T-cell (primary cell): ENCODE measurements around the gene RNF213. TPM values are rescaled to one million over a fixed set of nuclear protein-coding genes. Genes with fewer than 3 reads are reported as not detected.

Experiments used
- ATAC-seq, 4 experiments: fragments of 200-7000 bp in 3 of 4; fragments of 150-1000 bp in 1 of 4; cut with Tn5 transposase; replicated peaks in 1 of 4; 1 replicate in 3 of 4; 2 replicates in 1 of 4; pipeline ENCODE4 v1.10.0; 2021; ENCODE audit warnings: moderate library complexity in 3 of 4, mild to moderate bottlenecking in 2 of 4, moderate number of reproducible peaks in 1 of 4
- CTCF ChIA-PET, 2 donors: fragments of 300-600 bp; sonication (Branson Sonifier 250); formaldehyde crosslinking; loops; one replicate each; lab custom pipeline; 2022; ENCODE audit warnings: antibody characterized with exemption in 2 of 2; lab: Charles Lee
- POLR2A ChIA-PET, 2 donors: fragments of 300-600 bp; sonication (Branson Sonifier 250); formaldehyde crosslinking; loops; one replicate each; lab custom pipeline; 2022; ENCODE audit warnings: antibody characterized with exemption in 2 of 2; lab: Charles Lee
- DNase-seq, 35 experiments: peaks; one replicate each; pipeline versions ENCODE4 v3.0.0 to v3.0.0-alpha.2; 2013 to 2023
- H3K27ac ChIP-seq: one replicate; pipeline ENCODE4 v1.5.1; 2013; ENCODE audit warnings: low read length
- H3K27me3 ChIP-seq, 2 experiments: replicated peaks in 1 of 2; 1 replicate in 1 of 2; 2 replicates in 1 of 2; pipeline versions ENCODE4 v1.6.1 to v1.7.0; 2013; ENCODE audit warnings: low read length in 1 of 2, mixed read lengths in 1 of 2; ENCODE audit not compliant: control insufficient read depth in 2 of 2, insufficient read depth in 2 of 2; ENCODE audit errors: extremely low read depth in 1 of 2
- H3K36me3 ChIP-seq, 2 donors: 1 replicate in 1 of 2; 2 replicates in 1 of 2; pipeline versions ENCODE4 v1.6.1 to v1.7.0; 2013; ENCODE audit warnings: low read length in 1 of 2; ENCODE audit not compliant: control insufficient read depth in 2 of 2, insufficient read depth in 1 of 2; ENCODE audit errors: extremely low read depth in 1 of 2
- H3K4me1 ChIP-seq, 2 experiments: 1 replicate in 1 of 2; 2 replicates in 1 of 2; pipeline versions ENCODE4 v1.6.1 to v1.7.0; 2013; ENCODE audit warnings: low read length in 2 of 2, mixed read lengths in 1 of 2; ENCODE audit not compliant: insufficient read depth in 2 of 2, control insufficient read depth in 1 of 2; ENCODE audit errors: extremely low read depth in 1 of 2
- H3K4me3 ChIP-seq, 2 donors: 1 replicate in 1 of 2; 2 replicates in 1 of 2; pipeline versions ENCODE4 v1.5.1 to v1.7.0; 2013; ENCODE audit warnings: mild to moderate bottlenecking in 2 of 2, low read length in 1 of 2, moderate library complexity in 1 of 2; ENCODE audit not compliant: control insufficient read depth in 1 of 2; ENCODE audit errors: extremely low read depth in 1 of 2
- H3K9me3 ChIP-seq: 2 replicates; pipeline ENCODE4 v1.7.0; 2013
- H3K27ac Mint-ChIP-seq, 2 donors: one replicate each; pipeline ENCODE4 v1.8.0; 2020 to 2021; ENCODE audit warnings: mild to moderate bottlenecking in 2 of 2, mixed read lengths in 2 of 2
- H3K27me3 Mint-ChIP-seq, 2 donors: one replicate each; pipeline ENCODE4 v1.8.0; 2021 to 2022; ENCODE audit warnings: mixed read lengths in 2 of 2
- H3K36me3 Mint-ChIP-seq: one replicate; pipeline ENCODE4 v1.8.0; 2021; ENCODE audit warnings: mixed read lengths
- H3K4me1 Mint-ChIP-seq, 3 donors: one replicate each; pipeline ENCODE4 v1.8.0; 2020 to 2022; ENCODE audit warnings: mixed read lengths in 3 of 3, mild to moderate bottlenecking in 1 of 3
- H3K4me3 Mint-ChIP-seq, 3 donors: one replicate each; pipeline ENCODE4 v1.8.0; 2020 to 2022; ENCODE audit warnings: mild to moderate bottlenecking in 3 of 3, mixed read lengths in 3 of 3, moderate library complexity in 3 of 3
- H3K9me3 Mint-ChIP-seq, 3 donors: one replicate each; pipeline ENCODE4 v1.8.0; 2020 to 2022; ENCODE audit warnings: mixed read lengths in 3 of 3
- WGBS: methylation state at CpG from one replicate; pipeline ENCODE4 v1.1.5; 2013; ENCODE audit warnings: missing lambda C conversion rate; ENCODE audit not compliant: insufficient coverage; 5-methylcytosine and 5-hydroxymethylcytosine counted together
- total RNA-seq, 35 experiments: library from RNA in 6 of 35; stranded (reverse) in 6 of 35; fragments of 120-200 nt in 1 of 35; gene quantifications; one replicate each; pipeline versions ENCODE4 v1.2.1 to v1.2.4 and lab custom pipeline; 2013 to 2026

The RNF213 gene
- total RNA-seq, 5 donors from 2014 or later (not counting 1 experiment from before 2014, with no cell fraction given) = 433 to 628 (median 590) TPM

DNA sequence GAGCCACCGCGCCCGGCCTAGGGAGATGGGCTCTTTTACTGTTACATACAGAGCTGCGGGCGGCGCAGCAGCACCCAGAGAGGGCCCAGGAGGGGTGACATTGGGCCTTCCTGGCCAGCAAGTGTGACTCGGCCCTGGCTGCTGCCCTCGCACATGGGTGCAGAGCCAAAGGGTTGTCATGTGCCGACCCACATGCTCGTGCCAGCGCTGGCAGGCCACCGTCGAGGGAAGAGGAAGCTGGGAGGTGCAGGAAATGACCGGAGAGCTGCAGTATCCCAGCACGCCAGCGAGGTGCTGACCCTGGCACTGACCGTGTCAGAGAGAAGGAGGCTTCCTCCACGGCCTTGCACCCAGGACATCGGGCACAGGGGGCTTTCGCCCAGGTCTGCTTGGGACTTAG lies 162.3 kb downstream of the RNF213 start:
- Mint-ChIP-seq H3K4me1 (peaks cover 10 to 22% (median 11%) of the 10 kb centered on the region in 3 donors), H3K27ac (no peak overlapping the region), H3K27me3 (peaks cover 0 to 1% of the 10 kb centered on the region in 2 donors), H3K9me3 (no peaks in the 10 kb centered on the region), H3K36me3 (peaks cover 9% of the 10 kb centered on the region), H3K4me3 (no peak overlapping the region)
- ATAC-seq = no peak
- Histone ChIP-seq H3K4me3 (no peak overlapping the region), H3K36me3 (peaks cover 0 to 4% of the 10 kb centered on the region in 2 donors), H3K9me3 (no peaks in the 10 kb centered on the region), H3K4me1 (peaks cover 0 to 25% of the 10 kb centered on the region in 2 experiments), H3K27me3 (peaks cover 0 to 34% of the 10 kb centered on the region in 2 experiments), H3K27ac (no peak overlapping the region)
- DNase-seq = no peak
- WGBS = 82% methylated on average over 18 of the region's 20 CpGs
- CTCF ChIA-PET = no interaction called here
- POLR2A ChIA-PET = no interaction called here

DNA sequence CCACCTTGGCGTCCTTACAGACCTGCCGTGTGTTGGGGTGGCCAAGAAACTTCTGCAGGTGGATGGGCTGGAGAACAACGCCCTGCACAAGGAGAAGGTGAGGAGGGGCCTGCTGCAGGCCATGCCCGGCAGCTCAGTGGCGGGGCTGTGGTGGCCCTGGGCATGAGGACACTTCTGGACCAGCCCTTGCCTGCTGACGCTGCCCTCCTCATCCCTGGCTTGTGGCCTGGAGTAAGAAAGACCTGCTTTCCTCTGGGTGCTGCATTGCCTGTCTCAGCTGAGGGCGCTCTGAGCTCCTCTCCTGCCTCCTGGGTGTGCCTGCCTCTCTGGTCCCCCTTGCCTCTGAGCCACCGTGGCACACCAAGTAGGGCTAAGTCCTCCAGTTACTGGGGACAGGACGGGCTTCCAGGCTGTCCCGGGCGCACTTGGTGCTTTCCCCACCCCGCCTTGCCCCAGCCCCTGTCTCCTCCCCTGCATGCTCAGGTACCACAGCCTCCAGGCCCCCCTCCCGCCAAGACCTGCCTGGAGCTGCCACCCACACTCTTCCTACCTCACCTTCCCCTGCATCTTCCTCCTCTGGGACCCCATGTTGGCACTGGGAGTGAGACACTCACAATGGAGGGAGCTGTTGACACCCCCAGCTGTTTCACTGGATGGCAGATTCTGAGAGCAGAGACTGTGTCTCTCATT lies 163.0 kb downstream of the RNF213 start:
- H3K27ac ChIP-seq = no peak overlapping the region
- DNase-seq (no peak), ATAC-seq (no peak)
- no peak overlapping the region for H3K4me3 ChIP-seq
- H3K9me3 Mint-ChIP-seq = no peaks in the 10 kb centered on the region
- H3K36me3 ChIP-seq = no peaks in the 10 kb centered on the region
- H3K27me3 ChIP-seq = peaks cover 0 to 34% of the 10 kb centered on the region in 2 experiments
- H3K4me1 Mint-ChIP-seq = peaks cover 8 to 18% (median 10%) of the 10 kb centered on the region in 3 donors
- H3K27me3 Mint-ChIP-seq = peaks cover 0 to 1% of the 10 kb centered on the region in 2 donors
- ChIA-PET CTCF (interaction anchor here (0.7 kb wide), 2 partner anchors 12 to 707 kb away, joined by 4 to 7 read pairs; no protein-coding TSS in a partner anchor), POLR2A (no interaction called here)
- peaks cover 0 to 25% of the 10 kb centered on the region in 2 experiments for H3K4me1 ChIP-seq
- H3K27ac Mint-ChIP-seq = no peak overlapping the region
- peaks cover 4% of the 10 kb centered on the region for H3K36me3 Mint-ChIP-seq
- H3K4me3 Mint-ChIP-seq = no peak overlapping the region
- no peaks in the 10 kb centered on the region for H3K9me3 ChIP-seq
- 65% methylated on average over 8 of the region's 13 CpGs for WGBS

DNA sequence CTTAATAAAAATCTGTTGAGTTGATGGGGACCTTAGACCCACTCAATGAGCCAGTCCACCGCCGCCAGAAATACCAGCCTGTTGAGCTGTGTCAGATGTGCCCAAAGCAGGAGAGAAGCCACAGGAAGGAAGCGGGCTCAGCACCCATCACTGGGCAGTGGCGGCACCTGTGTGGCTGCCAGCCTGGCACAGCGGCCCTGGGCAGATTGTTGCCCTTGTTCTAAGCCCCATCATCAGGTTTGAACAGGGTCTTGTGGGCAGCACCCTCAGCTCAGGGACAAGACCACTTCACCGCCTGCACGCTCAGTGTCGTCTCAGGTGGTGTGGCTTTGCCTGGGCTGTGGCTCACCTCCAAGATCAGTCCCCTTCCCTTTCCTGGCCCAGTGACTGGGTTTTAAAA lies 163.6 kb downstream of the RNF213 start:
- Mint-ChIP-seq H3K27me3 (peaks cover 0 to 1% of the 10 kb centered on the region in 2 donors), H3K4me3 (no peak overlapping the region), H3K36me3 (peaks cover 4% of the 10 kb centered on the region), H3K27ac (no peak overlapping the region), H3K9me3 (no peaks in the 10 kb centered on the region), H3K4me1 (peaks cover 8 to 18% (median 10%) of the 10 kb centered on the region in 3 donors)
- Histone ChIP-seq H3K27ac (no peak overlapping the region), H3K27me3 (peaks cover 0 to 34% of the 10 kb centered on the region in 2 experiments), H3K4me3 (no peak overlapping the region), H3K4me1 (peaks cover 0 to 25% of the 10 kb centered on the region in 2 experiments), H3K9me3 (no peaks in the 10 kb centered on the region), H3K36me3 (no peaks in the 10 kb centered on the region)
- ATAC-seq (no peak), DNase-seq (peak in 2 of 35 experiments; percentile 7 to 20)
- ChIA-PET POLR2A (no interaction called here), CTCF (interaction anchor here (0.7 kb wide), 2 partner anchors 12 to 707 kb away, joined by 4 to 7 read pairs; no protein-coding TSS in a partner anchor)
- 31% methylated on average over 8 of the region's 8 CpGs for WGBS

DNA sequence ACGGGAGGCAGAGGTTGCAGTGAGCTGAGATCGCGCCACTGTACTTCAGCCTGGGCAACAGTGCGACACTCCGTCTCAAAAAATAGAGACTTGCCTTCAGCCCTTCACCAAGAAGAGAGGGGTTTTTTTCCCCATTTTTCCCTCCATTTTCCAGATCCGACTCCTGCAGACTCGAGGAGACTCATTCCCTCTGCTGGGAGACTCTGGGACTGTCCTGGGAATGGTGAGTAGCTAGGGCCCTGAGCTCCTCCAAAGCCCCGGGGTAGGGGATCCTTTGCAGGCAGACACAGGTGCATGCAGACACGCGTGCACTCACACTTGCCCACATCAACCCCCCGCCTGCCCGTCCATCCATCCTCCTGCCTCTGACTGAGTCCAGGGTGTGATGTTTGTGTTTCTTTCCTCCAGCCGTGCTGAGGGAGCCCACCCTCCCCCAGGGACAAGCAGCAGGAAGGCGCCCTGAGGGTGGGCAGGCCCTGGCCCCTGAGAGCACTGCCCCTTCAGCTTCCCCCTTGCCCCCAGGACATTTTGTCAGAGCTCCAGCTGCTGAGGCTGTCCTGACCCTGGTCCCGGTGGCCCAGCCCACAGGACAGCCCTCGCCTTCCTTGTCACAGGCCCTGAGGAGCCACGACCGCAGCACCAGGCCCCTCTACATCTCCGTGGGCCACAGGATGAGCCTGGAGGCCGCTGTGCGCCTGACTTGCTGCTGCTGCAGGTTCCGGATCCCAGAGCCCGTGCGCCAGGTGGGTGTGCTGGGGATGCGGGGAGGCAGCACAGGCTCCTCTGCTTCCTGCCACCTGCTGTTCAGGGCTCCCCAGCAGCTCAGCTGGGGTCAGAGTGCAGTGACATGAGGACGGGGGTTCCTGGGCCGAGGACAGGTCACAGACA lies 164.5 kb downstream of the RNF213 start:
- Mint-ChIP-seq H3K27ac (no peak overlapping the region), H3K36me3 (no peaks in the 10 kb centered on the region), H3K4me1 (peaks cover 4 to 18% (median 8%) of the 10 kb centered on the region in 3 donors), H3K4me3 (no peak overlapping the region), H3K27me3 (peaks cover 0 to 1% of the 10 kb centered on the region in 2 donors), H3K9me3 (no peaks in the 10 kb centered on the region)
- ChIA-PET POLR2A (no interaction called here), CTCF (interaction anchor here in 1 of 2 donors (1.4 kb wide), 1 partner anchor 10 kb away, joined by 4 read pairs; the partner anchor contains the start of gene ENDOV)
- no peak for ATAC-seq
- Histone ChIP-seq H3K4me3 (no peak overlapping the region), H3K27me3 (peaks cover 0 to 34% of the 10 kb centered on the region in 2 experiments), H3K36me3 (no peaks in the 10 kb centered on the region), H3K4me1 (peaks cover 0 to 25% of the 10 kb centered on the region in 2 experiments), H3K9me3 (no peaks in the 10 kb centered on the region), H3K27ac (no peak overlapping the region)
- DNase-seq = no peak
- 73% methylated on average over 21 of the region's 27 CpGs for WGBS

DNA sequence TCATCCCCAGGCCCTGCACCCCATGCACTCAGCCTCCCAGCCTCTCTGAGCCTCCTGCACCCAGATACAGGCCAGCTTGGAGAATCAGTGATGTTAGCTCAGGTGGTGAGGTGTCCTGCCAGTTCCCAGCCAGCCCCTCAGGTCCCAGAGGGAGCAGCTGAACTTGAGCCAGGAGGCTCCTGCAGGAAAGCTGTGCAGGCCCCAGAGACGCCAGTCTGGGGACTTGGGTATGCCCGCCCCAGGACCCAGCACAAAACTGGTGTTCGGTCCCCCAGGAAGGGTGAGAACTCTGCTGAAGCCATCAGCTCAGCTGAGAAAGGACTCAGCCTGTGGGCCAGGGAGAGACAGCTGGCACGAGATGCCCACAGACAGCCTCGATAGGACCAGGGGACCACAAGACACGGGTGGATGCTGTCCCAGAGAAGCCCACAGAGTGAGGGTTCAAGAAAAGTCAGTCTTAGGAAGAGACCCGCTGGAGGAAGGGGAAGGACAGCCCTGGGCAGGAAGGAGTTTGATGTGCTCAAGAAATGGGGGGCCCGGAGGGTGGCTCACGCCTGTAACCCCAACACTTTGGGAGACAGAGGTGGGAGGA lies 165.3 kb downstream of the RNF213 start:
- 82% methylated on average over 8 of the region's 9 CpGs for WGBS
- Mint-ChIP-seq H3K4me1 (peaks cover 4 to 18% (median 8%) of the 10 kb centered on the region in 3 donors), H3K27me3 (peaks cover 0 to 1% of the 10 kb centered on the region in 2 donors), H3K36me3 (no peaks in the 10 kb centered on the region), H3K4me3 (no peak overlapping the region), H3K27ac (no peak overlapping the region), H3K9me3 (no peaks in the 10 kb centered on the region)
- H3K27me3 ChIP-seq = peaks cover 0 to 34% of the 10 kb centered on the region in 2 experiments
- POLR2A ChIA-PET = no interaction called here
- H3K27ac ChIP-seq = no peak overlapping the region
- H3K4me3 ChIP-seq = no peak overlapping the region
- H3K9me3 ChIP-seq = no peaks in the 10 kb centered on the region
- CTCF ChIA-PET = interaction anchor here in 1 of 2 donors (1.4 kb wide), 1 partner anchor 10 kb away, joined by 4 read pairs; the partner anchor contains the start of gene ENDOV
- ATAC-seq (no peak), DNase-seq (no peak)
- no peaks in the 10 kb centered on the region for H3K36me3 ChIP-seq
- H3K4me1 ChIP-seq = peaks cover 0 to 25% of the 10 kb centered on the region in 2 experiments
